ENCODE measurements around the gene FOXP4. TPM values are rescaled to one million over a fixed set of nuclear protein-coding genes. Genes with fewer than 3 reads are reported as not detected.

Gene FOXP4
- total and polyA plus RNA-seq, 2 of the 13 experiments (the other 11 are each of a cell fraction or from before 2014, with no cell fraction given): 11.0 to 12.4 TPM

- TF ChIP-seq, protein P1, sequence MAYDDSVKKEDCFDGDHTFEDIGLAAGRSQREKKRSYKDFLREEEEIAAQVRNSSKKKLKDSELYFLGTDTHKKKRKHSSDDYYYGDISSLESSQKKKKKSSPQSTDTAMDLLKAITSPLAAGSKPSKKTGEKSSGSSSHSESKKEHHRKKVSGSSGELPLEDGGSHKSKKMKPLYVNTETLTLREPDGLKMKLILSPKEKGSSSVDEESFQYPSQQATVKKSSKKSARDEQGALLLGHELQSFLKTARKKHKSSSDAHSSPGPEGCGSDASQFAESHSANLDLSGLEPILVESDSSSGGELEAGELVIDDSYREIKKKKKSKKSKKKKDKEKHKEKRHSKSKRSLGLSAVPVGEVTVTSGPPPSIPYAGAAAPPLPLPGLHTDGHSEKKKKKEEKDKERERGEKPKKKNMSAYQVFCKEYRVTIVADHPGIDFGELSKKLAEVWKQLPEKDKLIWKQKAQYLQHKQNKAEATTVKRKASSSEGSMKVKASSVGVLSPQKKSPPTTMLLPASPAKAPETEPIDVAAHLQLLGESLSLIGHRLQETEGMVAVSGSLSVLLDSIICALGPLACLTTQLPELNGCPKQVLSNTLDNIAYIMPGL (CRISPR knock-in tag; IDR thresholded peaks at IDR 0.05; ENCODE audit: borderline replicate concordance in 1 of 2, low read depth in 1 of 2): peak; percentile 35 to 83; a peak in 2 of 4 replicates
- TF ChIP-seq, protein P2, sequence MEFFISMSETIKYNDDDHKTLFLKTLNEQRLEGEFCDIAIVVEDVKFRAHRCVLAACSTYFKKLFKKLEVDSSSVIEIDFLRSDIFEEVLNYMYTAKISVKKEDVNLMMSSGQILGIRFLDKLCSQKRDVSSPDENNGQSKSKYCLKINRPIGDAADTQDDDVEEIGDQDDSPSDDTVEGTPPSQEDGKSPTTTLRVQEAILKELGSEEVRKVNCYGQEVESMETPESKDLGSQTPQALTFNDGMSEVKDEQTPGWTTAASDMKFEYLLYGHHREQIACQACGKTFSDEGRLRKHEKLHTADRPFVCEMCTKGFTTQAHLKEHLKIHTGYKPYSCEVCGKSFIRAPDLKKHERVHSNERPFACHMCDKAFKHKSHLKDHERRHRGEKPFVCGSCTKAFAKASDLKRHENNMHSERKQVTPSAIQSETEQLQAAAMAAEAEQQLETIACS (CRISPR knock-in tag; IDR thresholded peaks at IDR 0.05): no peak
- TF ChIP-seq, protein P3, sequence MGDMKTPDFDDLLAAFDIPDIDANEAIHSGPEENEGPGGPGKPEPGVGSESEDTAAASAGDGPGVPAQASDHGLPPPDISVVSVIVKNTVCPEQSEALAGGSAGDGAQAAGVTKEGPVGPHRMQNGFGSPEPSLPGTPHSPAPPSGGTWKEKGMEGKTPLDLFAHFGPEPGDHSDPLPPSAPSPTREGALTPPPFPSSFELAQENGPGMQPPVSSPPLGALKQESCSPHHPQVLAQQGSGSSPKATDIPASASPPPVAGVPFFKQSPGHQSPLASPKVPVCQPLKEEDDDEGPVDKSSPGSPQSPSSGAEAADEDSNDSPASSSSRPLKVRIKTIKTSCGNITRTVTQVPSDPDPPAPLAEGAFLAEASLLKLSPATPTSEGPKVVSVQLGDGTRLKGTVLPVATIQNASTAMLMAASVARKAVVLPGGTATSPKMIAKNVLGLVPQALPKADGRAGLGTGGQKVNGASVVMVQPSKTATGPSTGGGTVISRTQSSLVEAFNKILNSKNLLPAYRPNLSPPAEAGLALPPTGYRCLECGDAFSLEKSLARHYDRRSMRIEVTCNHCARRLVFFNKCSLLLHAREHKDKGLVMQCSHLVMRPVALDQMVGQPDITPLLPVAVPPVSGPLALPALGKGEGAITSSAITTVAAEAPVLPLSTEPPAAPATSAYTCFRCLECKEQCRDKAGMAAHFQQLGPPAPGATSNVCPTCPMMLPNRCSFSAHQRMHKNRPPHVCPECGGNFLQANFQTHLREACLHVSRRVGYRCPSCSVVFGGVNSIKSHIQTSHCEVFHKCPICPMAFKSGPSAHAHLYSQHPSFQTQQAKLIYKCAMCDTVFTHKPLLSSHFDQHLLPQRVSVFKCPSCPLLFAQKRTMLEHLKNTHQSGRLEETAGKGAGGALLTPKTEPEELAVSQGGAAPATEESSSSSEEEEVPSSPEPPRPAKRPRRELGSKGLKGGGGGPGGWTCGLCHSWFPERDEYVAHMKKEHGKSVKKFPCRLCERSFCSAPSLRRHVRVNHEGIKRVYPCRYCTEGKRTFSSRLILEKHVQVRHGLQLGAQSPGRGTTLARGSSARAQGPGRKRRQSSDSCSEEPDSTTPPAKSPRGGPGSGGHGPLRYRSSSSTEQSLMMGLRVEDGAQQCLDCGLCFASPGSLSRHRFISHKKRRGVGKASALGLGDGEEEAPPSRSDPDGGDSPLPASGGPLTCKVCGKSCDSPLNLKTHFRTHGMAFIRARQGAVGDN (CRISPR knock-in tag; IDR thresholded peaks at IDR 0.05): peak; percentile 98
- TF ChIP-seq THAP11 (CRISPR knock-in tag; IDR thresholded peaks at IDR 0.05) (peak; percentile 72; the same call in 1 of the 2 replicates), ARNT (IDR thresholded peaks at IDR 0.05) (no peak), ELF3 (CRISPR knock-in tag; IDR thresholded peaks at IDR 0.05) (peak; percentile 89), TOE1 (CRISPR knock-in tag; IDR thresholded peaks at IDR 0.05) (peak; percentile 82; the same call in 1 of the 2 replicates), MYPOP (CRISPR knock-in tag; IDR thresholded peaks at IDR 0.05) (peak; percentile 94), ZNF616 (CRISPR knock-in tag; IDR thresholded peaks at IDR 0.05; ENCODE audit: low read depth) (0 out of 2 replicates have a peak, but pooled peaks have one; percentile 33), ZBTB2 (CRISPR knock-in tag; IDR thresholded peaks at IDR 0.05; ENCODE audit: low read depth) (0 out of 2 replicates have a peak, but pooled peaks have one; percentile 10), ZNF136 (CRISPR knock-in tag; IDR thresholded peaks at IDR 0.05; ENCODE audit: low read depth) (peak; percentile 98), ZNF543 (CRISPR knock-in tag; IDR thresholded peaks at IDR 0.05) (peak; percentile 27; the same call in 1 of the 2 replicates), IKZF4 (CRISPR knock-in tag; IDR thresholded peaks at IDR 0.05; ENCODE audit: borderline replicate concordance, low read depth, not compliant biosample characterization) (peak; percentile 52), MAX (IDR thresholded peaks at IDR 0.05) (peak; percentile 79), KMT2B (CRISPR knock-in tag; IDR thresholded peaks at IDR 0.05) (peak; percentile 64; the same call in 1 of the 2 replicates), NR2C2 (CRISPR knock-in tag; IDR thresholded peaks at IDR 0.05; ENCODE audit: borderline replicate concordance) (peak; percentile 70; the same call in 1 of the 2 replicates), ZNF670 (CRISPR knock-in tag; IDR thresholded peaks at IDR 0.05; ENCODE audit: borderline replicate concordance) (peak; percentile 63; the same call in 1 of the 2 replicates)
Observed at GRCh38 chr6:41568585-41569384, 22.6 kb downstream of the FOXP4 start (continued).

All from HepG2 (cell line).